HepG2 (cell line): Measurements from ENCODE around the gene MATK. TPM values are rescaled to one million over a fixed set of nuclear protein-coding genes. Genes with fewer than 3 reads are reported as not detected.

Experiments used
- ATAC-seq: fragments of 200-7000 bp; cut with Tn5 transposase; 3 replicates; pipeline ENCODE4 v1.9.1; 2020; ENCODE audit warnings: mild to moderate bottlenecking, moderate library complexity
- BruUV-seq: library from RNA; stranded (reverse); fragments of 400-500 nt; replicated peaks from 2 replicates; lab custom pipeline; 2021; lab: Mats Ljungman, UMichigan
- CTCF ChIA-PET: fragments of 300-600 bp; formaldehyde crosslinking; extraction: SDS; loops from one replicate; lab custom pipeline; 2021; ENCODE audit warnings: low total read pairs, inconsistent platforms, low intra/inter-chr PET ratio; lab: Yijun Ruan, JAX
- POLR2A ChIA-PET: fragments of 350-600 bp; sonication (Branson Sonifier 250); formaldehyde crosslinking; loops from one replicate; lab custom pipeline; 2020; ENCODE audit warnings: antibody characterized with exemption, inconsistent platforms; lab: Yijun Ruan, JAX
- DNase-seq: peaks from one replicate; pipeline ENCODE4 v3.0.0-alpha.2; 2015; ENCODE audit warnings: low spot score
- FAIRE-seq: peaks from 3 replicates; lab custom pipeline; 2011; peaks lifted over from hg19 to GRCh38; lab: Jason Lieb, UNC
- H2AFZ ChIP-seq: one replicate; pipeline ENCODE4 v1.6.1; 2011; ENCODE audit warnings: low read length, inconsistent platforms
- H3K27ac ChIP-seq: fragments of 300-600 bp; 3 replicates; pipeline ENCODE4 v1.8.0; 2011; ENCODE audit warnings: mixed run types, mild to moderate bottlenecking, mixed read lengths, low read length, inconsistent platforms; ENCODE audit not compliant: insufficient read depth; ENCODE audit errors: extremely low read length
- H3K27me3 ChIP-seq, 2 experiments: fragments of 200-600 bp in 1 of 2; 2 replicates in 1 of 2; 3 replicates in 1 of 2; pipeline versions ENCODE4 v1.6.0 to v1.8.0; 2011; ENCODE audit warnings: low read length in 2 of 2, mild to moderate bottlenecking in 2 of 2, moderate library complexity in 2 of 2, inconsistent platforms in 1 of 2; ENCODE audit not compliant: insufficient read depth in 2 of 2, control insufficient read depth in 1 of 2
- H3K36me3 ChIP-seq, 2 experiments: fragments of 200-600 bp in 1 of 2; replicated peaks in 1 of 2; 2 replicates in 1 of 2; 3 replicates in 1 of 2; pipeline versions ENCODE4 v1.5.1 to v1.8.0; 2011; ENCODE audit warnings: low read length in 2 of 2, inconsistent platforms in 1 of 2; ENCODE audit not compliant: insufficient read depth in 2 of 2, control insufficient read depth in 1 of 2
- H3K4me1 ChIP-seq: 2 replicates; pipeline ENCODE4 v1.5.1; 2012; ENCODE audit warnings: low read length, inconsistent platforms; ENCODE audit not compliant: insufficient read depth
- H3K4me2 ChIP-seq: 2 replicates; pipeline ENCODE4 v1.6.0; 2011; ENCODE audit warnings: low read depth, low read length, inconsistent platforms
- H3K4me3 ChIP-seq, 3 experiments: fragments of 200-600 bp in 1 of 3; sonication (generic), shearing (Covaris generic) in 1 of 3; replicated peaks in 1 of 3; 2 replicates each; pipeline ENCODE4 v1.5.1; 2011 to 2016; ENCODE audit warnings: low read length in 3 of 3, inconsistent platforms in 2 of 3, low read depth in 2 of 3, mild to moderate bottlenecking in 2 of 3, control low read depth in 1 of 3, mixed read lengths in 1 of 3; ENCODE audit not compliant: insufficient read depth in 1 of 3
- H3K79me2 ChIP-seq: one replicate; pipeline ENCODE4 v1.6.1; 2011; ENCODE audit warnings: low read length, inconsistent platforms; ENCODE audit not compliant: insufficient read depth
- H3K9ac ChIP-seq: 2 replicates; pipeline ENCODE4 v1.6.0; 2011; ENCODE audit warnings: mild to moderate bottlenecking, low read depth, low read length, inconsistent platforms; ENCODE audit not compliant: insufficient read depth
- H3K9me3 ChIP-seq: 2 replicates; pipeline ENCODE4 v1.5.1; 2012; ENCODE audit warnings: mild to moderate bottlenecking, low read length
- H4K20me1 ChIP-seq: 2 replicates; pipeline ENCODE4 v1.6.0; 2011; ENCODE audit warnings: inconsistent platforms, mild to moderate bottlenecking, low read length, moderate library complexity; ENCODE audit not compliant: insufficient read depth
- HDAC2 ChIP-seq: sonication (generic); formaldehyde crosslinking; IDR thresholded peaks from 2 replicates; pipeline ENCODE4 v1.4.0; 2020; ENCODE audit warnings: missing genetic modification reagents
- ZFP36L1 ChIP-seq: sonication (generic); formaldehyde crosslinking; IDR thresholded peaks from 2 replicates; pipeline ENCODE4 v1.8.0; 2022; ENCODE audit warnings: mild to moderate bottlenecking, missing genetic modification reagents, moderate library complexity
- WGBS: methylation state at CpG from one replicate; pipeline ENCODE4 v1.1.6; 2017; ENCODE audit warnings: low lambda C conversion rate; 5-methylcytosine and 5-hydroxymethylcytosine counted together
- in situ Hi-C: cut with HindIII; loops from 2 replicates; pipeline ENCODE4 v1.10.0; 2017; ENCODE audit warnings: low pct_unique_long_range_greater_than_20kb; ENCODE audit not compliant: extremely low pct_ligation_motif_present
- intact Hi-C: fragments of 100-400 bp; cut with micrococcal nuclease; formaldehyde crosslinking; loops from one replicate; pipeline ENCODE4 v1.10.0; 2022; ENCODE audit not compliant: unreplicated experiment
- polyA plus RNA-seq, 8 experiments: library from polyadenylated mRNA; depleted of rRNA in 3 of 8; stranded (reverse) in 7 of 8; unstranded in 1 of 8; fragments of >200 nt; fragmentation: Illumina TruSeq in 4 of 8; extraction: Trizol in 4 of 8; gene quantifications; 2 replicates each; pipeline versions ENCODE4 v1.2.1 to v1.2.3, GENCODE V29; 2011 to 2016; ENCODE audit warnings: low read depth in 4 of 8, missing spikeins in 1 of 8, mixed read lengths in 1 of 8; ENCODE audit not compliant: insufficient read depth in 1 of 8
- total RNA-seq, 5 experiments: library from RNA; depleted of rRNA; stranded (reverse); fragments of >200 nt; fragmentation: Illumina TruSeq; extraction: Trizol; gene quantifications; 2 replicates each; pipeline ENCODE4 v1.2.3, GENCODE V29; 2016; ENCODE audit warnings: low read depth in 1 of 5
- TF ChIP-seq, protein P1 (sequence below): sonication (generic); formaldehyde crosslinking; conservative IDR thresholded peaks from 2 replicates; pipeline ENCODE4 v1.4.0; 2020; ENCODE audit warnings: mild to moderate bottlenecking, missing genetic modification reagents, moderate library complexity
- TF ChIP-seq, protein P2 (sequence below): sonication (generic); formaldehyde crosslinking; IDR thresholded peaks from 2 replicates; pipeline ENCODE4 v1.5.1; 2020; ENCODE audit warnings: mild to moderate bottlenecking, missing genetic modification reagents, borderline replicate concordance
- TF ChIP-seq, protein P3 (sequence below), 2 experiments: sonication (generic) in 1 of 2; formaldehyde crosslinking in 1 of 2; IDR thresholded peaks; 2 replicates each; pipeline versions ENCODE4 v1.6.1 to v1.9.0; 2014 to 2022; ENCODE audit warnings: antibody characterized with exemption in 1 of 2, borderline replicate concordance in 1 of 2, inconsistent platforms in 1 of 2, low read depth in 1 of 2, missing genetic modification reagents in 1 of 2

MATK gene
- total and polyA plus RNA-seq, 2 of the 13 experiments (the other 11 are each of a cell fraction or from before 2014, with no cell fraction given) = 0.09 TPM; not detected in 1

DNA sequence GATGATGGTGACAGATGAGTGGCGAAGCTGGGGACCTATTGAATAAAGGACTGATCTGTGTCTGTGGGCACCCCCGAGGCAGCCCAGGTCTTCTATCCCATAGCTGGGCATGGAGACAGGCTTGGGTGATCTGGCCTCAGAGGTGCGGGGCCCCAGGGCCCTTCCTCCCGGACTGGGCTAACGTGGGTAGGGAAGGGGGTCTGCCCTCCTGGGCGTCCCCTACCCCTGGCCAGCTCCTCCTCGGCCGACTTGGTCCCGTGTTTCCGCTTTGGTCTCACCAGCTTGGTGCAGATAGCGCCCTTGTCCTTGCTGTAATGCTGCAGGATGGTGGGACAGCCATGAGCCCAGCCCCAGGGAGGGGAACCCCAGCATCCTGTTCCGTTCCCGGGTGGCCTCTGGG lies 3.3 kb downstream of the MATK start (continued):
- TF ChIP-seq, protein P1, sequence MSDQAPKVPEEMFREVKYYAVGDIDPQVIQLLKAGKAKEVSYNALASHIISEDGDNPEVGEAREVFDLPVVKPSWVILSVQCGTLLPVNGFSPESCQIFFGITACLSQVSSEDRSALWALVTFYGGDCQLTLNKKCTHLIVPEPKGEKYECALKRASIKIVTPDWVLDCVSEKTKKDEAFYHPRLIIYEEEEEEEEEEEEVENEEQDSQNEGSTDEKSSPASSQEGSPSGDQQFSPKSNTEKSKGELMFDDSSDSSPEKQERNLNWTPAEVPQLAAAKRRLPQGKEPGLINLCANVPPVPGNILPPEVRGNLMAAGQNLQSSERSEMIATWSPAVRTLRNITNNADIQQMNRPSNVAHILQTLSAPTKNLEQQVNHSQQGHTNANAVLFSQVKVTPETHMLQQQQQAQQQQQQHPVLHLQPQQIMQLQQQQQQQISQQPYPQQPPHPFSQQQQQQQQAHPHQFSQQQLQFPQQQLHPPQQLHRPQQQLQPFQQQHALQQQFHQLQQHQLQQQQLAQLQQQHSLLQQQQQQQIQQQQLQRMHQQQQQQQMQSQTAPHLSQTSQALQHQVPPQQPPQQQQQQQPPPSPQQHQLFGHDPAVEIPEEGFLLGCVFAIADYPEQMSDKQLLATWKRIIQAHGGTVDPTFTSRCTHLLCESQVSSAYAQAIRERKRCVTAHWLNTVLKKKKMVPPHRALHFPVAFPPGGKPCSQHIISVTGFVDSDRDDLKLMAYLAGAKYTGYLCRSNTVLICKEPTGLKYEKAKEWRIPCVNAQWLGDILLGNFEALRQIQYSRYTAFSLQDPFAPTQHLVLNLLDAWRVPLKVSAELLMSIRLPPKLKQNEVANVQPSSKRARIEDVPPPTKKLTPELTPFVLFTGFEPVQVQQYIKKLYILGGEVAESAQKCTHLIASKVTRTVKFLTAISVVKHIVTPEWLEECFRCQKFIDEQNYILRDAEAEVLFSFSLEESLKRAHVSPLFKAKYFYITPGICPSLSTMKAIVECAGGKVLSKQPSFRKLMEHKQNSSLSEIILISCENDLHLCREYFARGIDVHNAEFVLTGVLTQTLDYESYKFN (CRISPR knock-in tag) = no peak
- TF ChIP-seq, protein P2, sequence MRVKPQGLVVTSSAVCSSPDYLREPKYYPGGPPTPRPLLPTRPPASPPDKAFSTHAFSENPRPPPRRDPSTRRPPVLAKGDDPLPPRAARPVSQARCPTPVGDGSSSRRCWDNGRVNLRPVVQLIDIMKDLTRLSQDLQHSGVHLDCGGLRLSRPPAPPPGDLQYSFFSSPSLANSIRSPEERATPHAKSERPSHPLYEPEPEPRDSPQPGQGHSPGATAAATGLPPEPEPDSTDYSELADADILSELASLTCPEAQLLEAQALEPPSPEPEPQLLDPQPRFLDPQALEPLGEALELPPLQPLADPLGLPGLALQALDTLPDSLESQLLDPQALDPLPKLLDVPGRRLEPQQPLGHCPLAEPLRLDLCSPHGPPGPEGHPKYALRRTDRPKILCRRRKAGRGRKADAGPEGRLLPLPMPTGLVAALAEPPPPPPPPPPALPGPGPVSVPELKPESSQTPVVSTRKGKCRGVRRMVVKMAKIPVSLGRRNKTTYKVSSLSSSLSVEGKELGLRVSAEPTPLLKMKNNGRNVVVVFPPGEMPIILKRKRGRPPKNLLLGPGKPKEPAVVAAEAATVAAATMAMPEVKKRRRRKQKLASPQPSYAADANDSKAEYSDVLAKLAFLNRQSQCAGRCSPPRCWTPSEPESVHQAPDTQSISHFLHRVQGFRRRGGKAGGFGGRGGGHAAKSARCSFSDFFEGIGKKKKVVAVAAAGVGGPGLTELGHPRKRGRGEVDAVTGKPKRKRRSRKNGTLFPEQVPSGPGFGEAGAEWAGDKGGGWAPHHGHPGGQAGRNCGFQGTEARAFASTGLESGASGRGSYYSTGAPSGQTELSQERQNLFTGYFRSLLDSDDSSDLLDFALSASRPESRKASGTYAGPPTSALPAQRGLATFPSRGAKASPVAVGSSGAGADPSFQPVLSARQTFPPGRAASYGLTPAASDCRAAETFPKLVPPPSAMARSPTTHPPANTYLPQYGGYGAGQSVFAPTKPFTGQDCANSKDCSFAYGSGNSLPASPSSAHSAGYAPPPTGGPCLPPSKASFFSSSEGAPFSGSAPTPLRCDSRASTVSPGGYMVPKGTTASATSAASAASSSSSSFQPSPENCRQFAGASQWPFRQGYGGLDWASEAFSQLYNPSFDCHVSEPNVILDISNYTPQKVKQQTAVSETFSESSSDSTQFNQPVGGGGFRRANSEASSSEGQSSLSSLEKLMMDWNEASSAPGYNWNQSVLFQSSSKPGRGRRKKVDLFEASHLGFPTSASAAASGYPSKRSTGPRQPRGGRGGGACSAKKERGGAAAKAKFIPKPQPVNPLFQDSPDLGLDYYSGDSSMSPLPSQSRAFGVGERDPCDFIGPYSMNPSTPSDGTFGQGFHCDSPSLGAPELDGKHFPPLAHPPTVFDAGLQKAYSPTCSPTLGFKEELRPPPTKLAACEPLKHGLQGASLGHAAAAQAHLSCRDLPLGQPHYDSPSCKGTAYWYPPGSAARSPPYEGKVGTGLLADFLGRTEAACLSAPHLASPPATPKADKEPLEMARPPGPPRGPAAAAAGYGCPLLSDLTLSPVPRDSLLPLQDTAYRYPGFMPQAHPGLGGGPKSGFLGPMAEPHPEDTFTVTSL = no peak
- TF ChIP-seq, all 625 proteins: peak for 0

DNA sequence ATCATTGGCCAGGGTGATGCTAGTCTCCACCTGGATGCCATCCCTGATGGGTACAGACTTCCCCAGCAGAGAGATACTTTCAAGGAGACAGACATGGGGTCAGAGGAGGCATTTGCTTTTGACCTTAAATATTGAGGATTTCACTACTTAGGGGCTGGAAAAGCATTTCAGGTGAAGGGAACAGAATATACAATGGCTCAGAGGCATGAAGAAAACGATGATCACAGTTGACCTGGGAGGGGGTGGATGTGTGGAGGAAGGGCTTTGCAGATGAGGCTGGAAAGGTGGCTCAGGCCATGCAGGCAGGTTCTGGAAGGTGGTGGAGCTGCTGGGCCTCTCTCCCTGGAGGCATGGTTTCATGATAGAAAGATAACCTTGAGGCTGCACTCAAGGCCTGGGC lies 3.9 kb downstream of the MATK start:
- H3K36me3 ChIP-seq = no peaks in the 10 kb centered on the region
- H3K4me3 ChIP-seq = no peak overlapping the region
- no peak overlapping the region for H2AFZ ChIP-seq
- no peak overlapping the region for H3K27ac ChIP-seq
- peaks cover 8 to 33% of the 10 kb centered on the region in 2 experiments; a peak in 4 of 5 replicates for H3K27me3 ChIP-seq
- H3K9me3 ChIP-seq = peaks cover 18% of the 10 kb centered on the region
- H3K4me2 ChIP-seq = no peak overlapping the region
- DNase-seq (no peak), ATAC-seq (no peak), FAIRE-seq (no peak)
- CTCF ChIA-PET = no interaction called here
- intact Hi-C loops = no loop called here
- WGBS = 0% methylated on average over 1 of the region's 1 CpG
- BruUV-seq = no TSS peak
- no peaks in the 10 kb centered on the region for H3K79me2 ChIP-seq
- POLR2A ChIA-PET = no interaction called here
- H3K4me1 ChIP-seq = 0 out of 2 replicates have a peak, but pooled peaks cover 5% of the 10 kb centered on the region
- in situ Hi-C loops = no loop called here
- no peaks in the 10 kb centered on the region for H4K20me1 ChIP-seq
- H3K9ac ChIP-seq = no peak overlapping the region
- TF ChIP-seq, protein P3, sequence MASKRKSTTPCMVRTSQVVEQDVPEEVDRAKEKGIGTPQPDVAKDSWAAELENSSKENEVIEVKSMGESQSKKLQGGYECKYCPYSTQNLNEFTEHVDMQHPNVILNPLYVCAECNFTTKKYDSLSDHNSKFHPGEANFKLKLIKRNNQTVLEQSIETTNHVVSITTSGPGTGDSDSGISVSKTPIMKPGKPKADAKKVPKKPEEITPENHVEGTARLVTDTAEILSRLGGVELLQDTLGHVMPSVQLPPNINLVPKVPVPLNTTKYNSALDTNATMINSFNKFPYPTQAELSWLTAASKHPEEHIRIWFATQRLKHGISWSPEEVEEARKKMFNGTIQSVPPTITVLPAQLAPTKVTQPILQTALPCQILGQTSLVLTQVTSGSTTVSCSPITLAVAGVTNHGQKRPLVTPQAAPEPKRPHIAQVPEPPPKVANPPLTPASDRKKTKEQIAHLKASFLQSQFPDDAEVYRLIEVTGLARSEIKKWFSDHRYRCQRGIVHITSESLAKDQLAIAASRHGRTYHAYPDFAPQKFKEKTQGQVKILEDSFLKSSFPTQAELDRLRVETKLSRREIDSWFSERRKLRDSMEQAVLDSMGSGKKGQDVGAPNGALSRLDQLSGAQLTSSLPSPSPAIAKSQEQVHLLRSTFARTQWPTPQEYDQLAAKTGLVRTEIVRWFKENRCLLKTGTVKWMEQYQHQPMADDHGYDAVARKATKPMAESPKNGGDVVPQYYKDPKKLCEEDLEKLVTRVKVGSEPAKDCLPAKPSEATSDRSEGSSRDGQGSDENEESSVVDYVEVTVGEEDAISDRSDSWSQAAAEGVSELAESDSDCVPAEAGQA (IDR thresholded peaks at IDR 0.05; ENCODE audit: low read depth) = no peak
- TF ChIP-seq, protein P3 (CRISPR knock-in tag; IDR thresholded peaks at IDR 0.05; ENCODE audit: borderline replicate concordance) = no peak
- no peak for TF ChIP-seq ZFP36L1
- no peak for TF ChIP-seq HDAC2 (CRISPR knock-in tag)
